ENCODE data around the gene ZACN. TPM values are rescaled to one million over a fixed set of nuclear protein-coding genes. Genes with fewer than 3 reads are reported as not detected.

The ZACN gene
- total and polyA plus RNA-seq, 12 donors, result 0.06 to 3.3 (median 0.19) TPM; not detected in 7

DNA sequence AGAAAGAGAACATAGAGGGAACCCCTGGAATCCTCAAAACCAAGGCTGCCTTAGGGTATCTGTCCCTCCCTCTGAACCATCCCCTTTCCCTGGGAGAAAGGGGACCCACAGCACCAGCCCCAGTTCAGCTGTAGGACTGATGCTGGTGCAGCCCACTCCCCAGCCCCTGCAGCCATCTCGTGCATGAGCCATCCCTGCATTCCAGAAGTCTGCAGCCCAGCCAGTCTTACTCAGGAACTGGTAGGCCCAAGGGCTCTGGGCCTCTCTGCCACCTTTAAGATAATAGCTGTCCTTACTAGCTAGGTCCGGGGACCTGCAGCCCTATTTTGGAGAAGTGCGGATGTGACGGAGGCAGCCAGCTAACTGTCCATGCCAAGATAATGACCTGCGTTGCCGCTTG lies 45.8 kb upstream of the ZACN start:
- Histone ChIP-seq H3K27me3 (no peaks in the 10 kb centered on the region), H3K4me1 (replicated peaks in 1 of 2) (peaks cover 7 to 27% of the 10 kb centered on the region in 2 donors), H3K4me3 (no peak overlapping the region), H3K9me3 (replicated peaks in 1 of 3) (no peaks in the 10 kb centered on the region), H3K36me3 (replicated peaks in 1 of 2) (no peaks in the 10 kb centered on the region), H3K27ac (no peak overlapping the region)
- intact Hi-C loops (cut with DNase I), result no loop called here
- 95 to 97% (median 96%) methylated on average over 3 to 6 of the region's 6 CpGs for WGBS, 4 donors
- no peak for TF ChIP-seq POLR2A (IDR thresholded peaks at IDR 0.05)
- TF ChIP-seq, protein P1, sequence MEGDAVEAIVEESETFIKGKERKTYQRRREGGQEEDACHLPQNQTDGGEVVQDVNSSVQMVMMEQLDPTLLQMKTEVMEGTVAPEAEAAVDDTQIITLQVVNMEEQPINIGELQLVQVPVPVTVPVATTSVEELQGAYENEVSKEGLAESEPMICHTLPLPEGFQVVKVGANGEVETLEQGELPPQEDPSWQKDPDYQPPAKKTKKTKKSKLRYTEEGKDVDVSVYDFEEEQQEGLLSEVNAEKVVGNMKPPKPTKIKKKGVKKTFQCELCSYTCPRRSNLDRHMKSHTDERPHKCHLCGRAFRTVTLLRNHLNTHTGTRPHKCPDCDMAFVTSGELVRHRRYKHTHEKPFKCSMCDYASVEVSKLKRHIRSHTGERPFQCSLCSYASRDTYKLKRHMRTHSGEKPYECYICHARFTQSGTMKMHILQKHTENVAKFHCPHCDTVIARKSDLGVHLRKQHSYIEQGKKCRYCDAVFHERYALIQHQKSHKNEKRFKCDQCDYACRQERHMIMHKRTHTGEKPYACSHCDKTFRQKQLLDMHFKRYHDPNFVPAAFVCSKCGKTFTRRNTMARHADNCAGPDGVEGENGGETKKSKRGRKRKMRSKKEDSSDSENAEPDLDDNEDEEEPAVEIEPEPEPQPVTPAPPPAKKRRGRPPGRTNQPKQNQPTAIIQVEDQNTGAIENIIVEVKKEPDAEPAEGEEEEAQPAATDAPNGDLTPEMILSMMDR (IDR thresholded peaks at IDR 0.05), result no peak
- DNase-seq, result no peak

DNA sequence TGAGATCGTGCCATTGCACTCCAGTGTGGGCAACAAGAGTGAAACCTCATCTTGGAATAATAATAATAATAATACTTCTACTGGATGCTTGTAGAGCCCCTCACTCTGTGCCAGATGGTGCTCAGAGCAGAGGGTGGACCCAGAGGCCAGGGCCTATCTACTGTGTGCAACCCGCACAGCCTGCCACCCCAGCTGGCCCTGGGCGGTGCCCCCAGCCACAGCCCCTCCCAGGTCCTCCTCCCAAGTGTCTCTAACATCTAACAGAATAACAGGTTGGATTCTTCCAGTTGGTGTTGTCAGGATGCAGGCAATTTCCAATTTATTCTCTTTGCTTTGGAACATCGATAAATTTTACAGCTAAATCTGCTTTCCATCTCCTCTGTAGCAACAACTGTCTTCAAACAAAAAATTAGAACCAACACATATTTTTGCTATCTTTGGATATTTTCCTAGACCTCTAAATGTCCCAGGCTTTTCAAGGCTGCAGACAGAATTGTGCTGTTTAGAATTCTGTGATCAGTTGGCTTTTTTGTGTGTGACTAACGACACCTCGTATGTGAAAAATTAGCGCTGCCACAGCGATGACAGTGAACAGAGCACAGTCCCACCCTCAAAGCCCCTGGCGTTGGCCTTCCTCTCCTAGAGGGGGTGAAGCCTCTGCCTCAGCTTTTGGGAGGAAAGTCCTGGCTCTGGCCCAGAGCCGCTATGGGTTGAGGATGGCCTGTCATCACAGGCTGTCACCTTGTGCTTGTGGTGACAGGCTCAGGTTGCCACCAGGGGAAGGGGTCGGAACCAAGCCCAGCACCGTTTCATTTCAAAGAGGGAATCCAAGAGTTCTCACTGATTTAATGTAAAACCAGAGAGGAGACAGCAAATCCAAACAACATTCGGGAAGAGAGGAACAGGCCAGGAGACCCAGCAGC lies 44.3 kb upstream of the ZACN start:
- 71 to 83% (median 75%) methylated on average over 12 to 13 of the region's 13 CpGs for WGBS, 4 donors
- H3K27ac ChIP-seq, result no peak overlapping the region
- intact Hi-C loops (cut with DNase I), result no loop called here
- peaks cover 0 to 9% of the 10 kb centered on the region in 2 donors for H3K36me3 ChIP-seq (replicated peaks in 1 of 2)
- no peak overlapping the region for H3K4me3 ChIP-seq
- no peak for DNase-seq
- no peaks in the 10 kb centered on the region for H3K9me3 ChIP-seq (replicated peaks in 1 of 3)
- peaks cover 7 to 22% of the 10 kb centered on the region in 2 donors for H3K4me1 ChIP-seq (replicated peaks in 1 of 2)
- H3K27me3 ChIP-seq, result no peaks in the 10 kb centered on the region
- TF ChIP-seq, protein P1 (IDR thresholded peaks at IDR 0.05), result no peak
- no peak for TF ChIP-seq POLR2A (IDR thresholded peaks at IDR 0.05)

DNA sequence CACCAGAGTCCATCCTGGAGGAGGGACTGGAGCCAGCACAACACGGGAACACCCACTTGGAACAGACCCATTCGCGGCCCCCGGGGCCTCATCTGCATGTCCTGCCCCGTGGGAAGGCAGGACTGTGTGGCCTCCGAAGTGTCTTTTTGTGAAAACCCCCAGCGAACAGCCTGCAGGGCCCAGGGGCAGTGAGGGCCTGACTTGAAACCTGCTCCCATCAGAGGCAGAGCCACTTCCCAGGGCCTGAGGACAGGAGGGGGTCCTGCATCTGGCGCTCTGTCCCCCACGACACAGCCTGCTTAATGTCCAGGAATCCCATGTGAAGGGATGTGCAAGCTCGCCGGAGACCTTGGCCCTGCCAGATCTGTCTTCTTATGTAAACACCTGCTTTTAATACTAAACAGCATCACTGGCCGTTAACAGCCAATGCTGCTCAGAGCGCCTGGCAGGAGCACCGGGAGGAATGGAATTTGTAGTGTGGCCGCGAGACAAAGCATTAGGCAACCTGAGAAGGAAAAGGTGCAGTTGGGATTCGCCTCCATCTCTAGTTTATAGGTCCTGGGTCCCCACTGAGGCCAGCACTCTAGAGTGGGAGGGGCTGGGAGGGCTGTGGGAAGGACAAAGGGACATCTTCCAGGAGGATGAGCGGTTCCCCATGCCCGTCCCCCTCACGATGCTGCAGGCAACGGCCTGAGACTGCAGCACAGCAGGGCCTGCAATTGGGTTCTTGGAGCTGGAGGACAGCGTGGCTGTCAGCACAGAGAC lies 42.3 kb upstream of the ZACN start:
- peaks cover 7 to 18% of the 10 kb centered on the region in 2 donors for H3K4me1 ChIP-seq (replicated peaks in 1 of 2)
- 45 to 61% (median 51%) methylated on average over 12 to 22 of the region's 22 CpGs for WGBS, 4 donors
- H3K36me3 ChIP-seq (replicated peaks in 1 of 2), result peaks cover 0 to 29% of the 10 kb centered on the region in 2 donors
- no peak overlapping the region for H3K4me3 ChIP-seq
- peak overlapping the region in 1 of 5 donors; percentile 8 for H3K27ac ChIP-seq
- intact Hi-C loops (cut with DNase I), result no loop called here
- no peak for DNase-seq
- H3K9me3 ChIP-seq (replicated peaks in 1 of 3), result no peaks in the 10 kb centered on the region
- H3K27me3 ChIP-seq, result no peaks in the 10 kb centered on the region
- no peak for TF ChIP-seq POLR2A (IDR thresholded peaks at IDR 0.05)
- TF ChIP-seq, protein P1 (IDR thresholded peaks at IDR 0.05), result no peak

DNA sequence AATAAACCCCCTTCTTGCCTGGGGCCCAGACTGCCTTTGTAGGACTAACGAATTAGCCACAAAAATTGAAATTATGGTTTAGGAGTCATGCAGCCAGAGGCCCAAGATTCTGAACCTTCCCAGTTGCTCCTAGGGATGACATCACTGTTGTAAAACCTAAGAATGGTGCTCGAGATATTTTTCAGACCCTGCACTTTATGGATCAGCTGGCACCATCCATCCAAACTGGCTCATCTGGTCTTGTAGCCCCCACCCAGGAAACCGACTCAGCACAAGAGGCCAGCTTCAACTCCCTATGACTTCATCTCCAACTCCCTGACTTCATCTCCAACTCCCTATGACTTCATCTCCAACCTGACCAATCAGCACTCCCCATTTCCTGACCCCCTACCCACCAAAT lies 40.9 kb upstream of the ZACN start:
- no peaks in the 10 kb centered on the region for H3K27me3 ChIP-seq
- no peak overlapping the region for H3K27ac ChIP-seq
- no peaks in the 10 kb centered on the region for H3K9me3 ChIP-seq (replicated peaks in 1 of 3)
- DNase-seq, result no peak
- H3K4me1 ChIP-seq (replicated peaks in 1 of 2), result peaks cover 0 to 10% of the 10 kb centered on the region in 2 donors
- WGBS, 4 donors, result 91 to 94% (median 93%) methylated on average over 3 of the region's 3 CpGs
- TF ChIP-seq, protein P1 (IDR thresholded peaks at IDR 0.05), result no peak
- TF ChIP-seq POLR2A (IDR thresholded peaks at IDR 0.05), result no peak
- intact Hi-C loops (cut with DNase I), result no loop called here
- peaks cover 0 to 42% of the 10 kb centered on the region in 2 donors for H3K36me3 ChIP-seq (replicated peaks in 1 of 2)
- no peak overlapping the region for H3K4me3 ChIP-seq
